GM21423 (cell line): ENCODE results near the gene ZBTB17.
"Not testable (repeated sequence)": the region's sequence is repeated elsewhere in the genome, so short reads cannot be mapped to it uniquely, and the experiment has no call there.

Source experiments
- ATAC-seq: cut with Tn5 transposase; IDR thresholded peaks from one replicate; pipeline ENCODE4 v1.9.1; 2021; ENCODE audit warnings: mild to moderate bottlenecking, moderate library complexity; ENCODE audit not compliant: unreplicated experiment

The ZBTB17 gene

DNA sequence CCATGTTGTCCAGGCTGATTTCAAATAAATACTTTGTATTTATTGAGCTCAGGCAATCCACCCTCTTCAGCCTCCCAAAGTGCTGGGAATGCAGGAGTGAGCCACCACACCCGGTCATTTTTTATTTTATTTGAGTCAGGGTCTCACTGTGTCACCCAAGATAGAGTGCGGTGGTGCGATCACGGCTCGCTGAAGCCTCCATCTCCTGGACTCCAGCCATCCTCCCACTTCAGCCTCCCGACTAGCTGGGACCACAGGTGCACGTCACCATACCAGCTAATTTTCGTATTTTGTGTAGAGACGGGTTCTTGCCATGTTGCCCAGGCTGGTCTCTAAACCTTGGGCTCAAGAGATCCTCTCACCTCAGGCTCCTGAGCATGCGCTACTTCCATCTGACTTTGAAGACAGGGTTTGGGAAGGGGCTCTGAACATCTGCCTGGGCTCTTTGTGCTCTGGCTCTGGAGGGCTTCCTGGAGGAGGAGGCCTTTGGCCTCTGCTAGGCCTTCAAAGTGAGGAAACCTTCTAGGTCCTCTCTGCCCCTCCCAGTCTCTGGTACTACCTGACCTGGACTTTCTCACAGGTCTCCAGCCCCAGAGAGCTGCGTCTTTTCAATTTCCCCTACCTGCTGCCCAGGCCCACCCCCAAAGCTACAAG, 36.2 kb upstream of the ZBTB17 start:
- ATAC-seq, result no peak

DNA sequence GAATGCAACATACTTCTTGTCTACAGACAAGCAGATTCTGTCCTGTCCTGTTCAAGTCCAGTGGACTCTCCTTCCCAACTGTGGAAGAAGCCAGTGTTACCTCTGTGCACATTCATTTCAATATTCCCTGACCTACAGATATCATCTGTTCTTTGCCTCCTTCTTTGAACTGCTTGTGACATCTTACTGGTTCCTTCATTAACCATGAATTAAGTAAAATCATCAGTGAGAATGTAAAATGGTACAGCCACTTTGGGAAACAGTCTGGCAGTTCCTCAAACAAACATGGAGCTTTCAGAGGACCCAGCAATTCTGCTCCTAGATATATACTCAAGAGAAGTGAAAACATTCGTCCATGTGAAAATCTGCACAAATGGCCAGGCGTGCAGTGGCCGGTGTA, 34.9 kb upstream of the ZBTB17 start:
- ATAC-seq, result no peak

- no peak for ATAC-seq
Observed at GRCh38 chr1:16009678-16010077, 33.8 kb upstream of the ZBTB17 start.

- no peak for ATAC-seq
Observed at GRCh38 chr1:16009030-16009460, 33.1 kb upstream of the ZBTB17 start.

DNA sequence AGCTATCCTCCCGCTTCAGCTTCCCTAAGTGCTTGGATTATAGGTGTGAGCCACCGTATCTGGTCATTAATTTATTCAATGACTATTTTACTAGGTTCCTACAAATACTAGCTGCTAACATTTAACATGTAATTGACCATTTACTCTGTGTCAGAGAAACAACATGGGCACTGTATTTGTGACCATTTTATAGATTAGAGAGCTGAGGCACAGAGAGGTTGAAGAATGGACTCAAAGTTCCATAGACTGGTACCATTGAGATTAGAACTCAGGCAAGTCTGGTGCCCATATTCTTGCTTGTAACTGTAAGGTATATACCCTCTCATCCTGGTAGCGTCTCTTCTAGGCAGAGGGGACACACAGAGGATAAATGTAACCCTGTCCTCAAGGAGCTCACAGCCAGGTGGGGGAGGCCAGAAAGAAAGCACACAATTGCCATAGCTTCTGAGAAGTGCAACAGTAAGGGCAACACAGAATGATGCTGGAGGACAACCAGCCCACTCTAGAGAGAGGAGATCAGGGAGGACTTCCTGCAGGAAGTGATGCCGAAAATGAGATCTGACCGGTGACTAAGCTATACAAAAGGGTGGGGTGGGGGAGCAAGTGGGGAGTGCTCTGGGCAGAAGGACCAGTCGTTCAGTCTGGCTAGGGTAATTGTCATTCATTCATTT, 31.9 kb upstream of the ZBTB17 start:
- ATAC-seq, result no peak

DNA sequence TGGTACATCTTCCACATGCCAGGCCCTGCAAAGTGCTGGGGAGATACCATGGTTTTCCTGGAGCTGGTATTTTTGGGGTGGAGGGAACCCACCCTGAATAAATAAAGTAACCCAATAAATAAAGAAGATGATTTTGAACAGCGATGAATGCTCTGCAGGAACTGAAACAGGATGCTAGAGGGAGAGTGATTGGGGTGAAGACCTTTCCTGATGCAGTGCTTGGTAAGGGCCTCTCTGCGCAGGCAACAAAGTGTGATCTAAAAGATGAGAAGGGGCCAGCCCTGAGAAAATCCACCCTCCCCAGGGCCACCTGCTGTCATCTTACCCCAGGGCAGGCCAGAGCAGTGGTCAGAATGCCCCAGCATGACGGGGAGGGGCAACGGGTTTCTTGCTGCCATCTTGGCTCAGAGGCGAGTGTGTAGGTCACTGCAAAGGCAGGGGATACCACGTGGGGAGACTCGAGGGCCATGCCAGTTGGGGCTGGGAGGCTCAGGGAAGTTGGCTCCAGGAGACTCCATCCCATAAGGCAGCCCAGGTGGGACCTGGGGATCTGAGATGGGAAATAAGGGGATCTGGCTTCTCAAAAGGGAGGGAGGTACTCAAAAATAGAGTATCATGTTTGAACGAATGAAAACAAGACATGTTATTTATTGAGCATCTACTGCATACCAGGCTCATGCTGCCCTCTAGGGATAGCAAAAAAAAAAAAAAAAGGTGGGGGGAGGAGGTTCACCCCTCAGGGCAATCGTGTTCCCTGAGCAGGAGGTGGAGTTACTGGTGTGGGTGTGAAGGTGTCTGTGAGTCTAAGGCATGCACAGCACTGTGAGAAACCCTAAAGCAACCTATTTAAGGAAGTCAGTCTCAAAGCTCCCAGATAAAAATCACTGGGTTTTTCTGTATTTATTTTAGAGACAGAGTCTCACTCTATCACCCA, 30.9 kb upstream of the ZBTB17 start:
- ATAC-seq, result no peak

GRCh38 chr1:16006010-16006409, 30.1 kb upstream of the ZBTB17 start:
- ATAC-seq, result no peak

DNA sequence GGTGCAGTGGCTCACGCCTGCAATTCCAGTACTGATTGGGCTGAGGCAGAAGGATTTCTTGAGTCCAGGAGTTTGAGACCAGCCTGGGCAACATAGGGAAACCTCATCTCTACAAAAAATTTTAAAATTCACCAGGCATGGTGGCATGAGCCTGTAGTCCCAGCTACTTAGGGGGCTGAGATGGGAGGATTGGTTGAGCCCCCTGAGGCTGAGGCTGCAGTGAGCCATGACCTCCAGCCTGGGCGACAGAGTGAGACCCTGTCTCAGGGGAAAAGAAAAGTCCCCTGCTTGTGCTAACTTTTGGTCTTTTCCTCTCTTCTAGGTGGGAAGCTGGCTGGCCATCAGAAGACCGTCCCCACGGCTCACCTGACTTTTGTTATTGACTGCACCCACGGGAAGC, 29.7 kb upstream of the ZBTB17 start:
- no peak for ATAC-seq

- not testable (repeated sequence) for ATAC-seq
Observed at GRCh38 chr1:16001274-16001673, 25.4 kb upstream of the ZBTB17 start.

- ATAC-seq, result no peak
Observed at GRCh38 chr1:15998929-15999328, 23.0 kb upstream of the ZBTB17 start.

DNA sequence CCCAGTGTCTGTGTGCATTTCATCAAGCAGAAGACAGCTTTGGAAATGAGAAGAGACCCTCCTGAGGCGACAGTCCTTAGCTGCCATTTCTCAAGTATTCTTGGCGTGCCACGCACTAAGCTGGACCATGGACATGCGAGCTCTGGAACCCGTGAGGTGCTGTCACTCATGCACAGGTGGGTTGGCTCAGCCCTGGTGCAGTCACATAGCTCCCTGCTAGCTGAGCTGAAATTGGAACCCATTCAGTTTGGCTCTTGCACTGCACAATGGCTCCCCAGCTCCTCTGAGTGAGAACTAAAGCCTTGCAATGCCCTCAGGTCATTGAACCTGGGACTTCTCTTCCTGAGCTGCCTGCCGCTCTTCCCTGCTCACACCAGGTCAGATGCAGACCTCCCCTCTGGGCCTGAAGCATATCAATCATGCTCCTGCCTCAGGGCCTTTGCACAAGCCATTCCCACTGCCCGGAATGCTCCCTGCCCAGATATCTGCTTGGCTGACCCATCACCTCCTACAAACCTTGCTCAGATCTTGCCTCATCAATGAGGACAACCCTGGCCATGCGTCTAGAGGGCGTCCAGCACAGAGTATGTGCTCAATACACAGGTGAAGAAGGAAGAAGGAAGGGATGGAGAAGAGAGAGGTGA, 21.9 kb upstream of the ZBTB17 start:
- ATAC-seq, result no peak

DNA sequence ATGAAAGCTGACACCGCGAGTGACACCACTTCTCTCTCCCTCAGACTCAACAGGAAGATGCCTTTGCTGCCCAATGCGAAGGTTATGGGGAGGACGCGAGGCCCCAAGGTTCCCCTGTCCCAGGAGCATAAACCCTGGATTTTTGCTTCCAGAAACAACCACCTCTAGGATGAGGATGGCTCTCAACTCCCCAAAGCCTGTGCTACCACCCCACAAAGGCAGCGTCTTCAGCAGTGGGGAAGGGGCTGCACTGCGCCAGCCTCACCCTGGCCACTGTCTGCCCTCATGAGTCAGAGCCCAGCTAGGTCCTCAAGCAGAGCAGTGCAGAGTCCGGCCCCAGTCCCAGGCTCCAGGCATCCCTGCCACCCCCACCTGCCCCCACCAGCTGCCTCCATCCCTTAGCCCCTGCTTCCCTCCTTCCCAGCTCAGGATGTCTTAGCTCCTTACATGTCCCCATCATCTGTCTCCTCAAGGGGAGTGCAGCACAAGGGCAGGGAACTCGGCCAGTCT, 21.2 kb upstream of the ZBTB17 start:
- ATAC-seq, result no peak

GRCh38 chr1:15994590-15995351, 18.9 kb upstream of the ZBTB17 start:
- no peak for ATAC-seq

- no peak for ATAC-seq
Observed at GRCh38 chr1:15994081-15994480, 18.2 kb upstream of the ZBTB17 start.

- ATAC-seq, result no peak
Observed at GRCh38 chr1:15993666-15994065, 17.8 kb upstream of the ZBTB17 start.

DNA sequence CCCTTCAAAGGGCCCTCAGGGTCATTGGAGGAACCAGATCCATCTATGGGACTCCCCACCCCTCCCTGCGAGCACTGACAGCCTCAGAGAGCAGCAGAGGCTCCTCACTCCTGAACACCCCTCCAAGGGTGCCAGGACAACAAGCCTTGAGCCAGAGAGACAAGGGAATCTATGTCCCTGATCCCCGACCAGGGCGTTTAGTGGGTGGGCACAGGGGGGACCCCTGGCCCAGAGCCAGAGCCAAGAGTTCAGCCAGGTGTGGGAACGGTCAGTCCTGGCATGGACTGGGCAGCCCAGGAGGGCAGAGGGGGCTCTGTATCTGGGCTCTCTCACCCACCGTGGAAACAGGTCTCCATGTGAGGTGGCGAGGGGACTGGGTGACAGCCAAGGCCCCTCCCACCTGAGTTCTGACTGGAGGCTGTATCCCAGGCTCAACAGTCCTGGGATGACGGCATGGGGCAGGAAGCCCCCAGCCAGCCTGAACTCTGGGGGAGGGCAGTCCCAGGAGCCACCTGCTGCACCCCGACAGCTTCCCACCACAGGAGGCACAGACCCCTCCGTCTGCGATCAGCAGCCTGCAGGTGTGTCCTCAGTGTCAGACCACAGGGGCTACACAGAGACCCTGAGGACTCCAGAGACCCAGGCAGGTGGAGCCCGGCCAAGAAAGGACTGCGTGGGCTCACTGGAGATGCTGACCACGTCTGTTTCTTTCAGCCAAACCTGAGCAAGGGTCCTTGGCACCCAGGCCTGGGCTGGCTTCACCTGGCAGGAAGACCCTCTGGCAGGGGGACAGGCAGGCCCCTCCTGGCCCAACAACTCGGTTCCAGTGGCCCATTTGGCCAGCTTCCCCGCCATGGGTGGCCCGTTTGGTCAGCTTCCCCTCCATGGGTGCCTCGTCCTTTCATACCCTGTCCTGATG, 16.9 kb upstream of the ZBTB17 start:
- no peak for ATAC-seq

- ATAC-seq, result no peak
Observed at GRCh38 chr1:15992187-15992553, 16.3 kb upstream of the ZBTB17 start.

GRCh38 chr1:15991427-15992186, 15.7 kb upstream of the ZBTB17 start:
- ATAC-seq, result no peak

DNA sequence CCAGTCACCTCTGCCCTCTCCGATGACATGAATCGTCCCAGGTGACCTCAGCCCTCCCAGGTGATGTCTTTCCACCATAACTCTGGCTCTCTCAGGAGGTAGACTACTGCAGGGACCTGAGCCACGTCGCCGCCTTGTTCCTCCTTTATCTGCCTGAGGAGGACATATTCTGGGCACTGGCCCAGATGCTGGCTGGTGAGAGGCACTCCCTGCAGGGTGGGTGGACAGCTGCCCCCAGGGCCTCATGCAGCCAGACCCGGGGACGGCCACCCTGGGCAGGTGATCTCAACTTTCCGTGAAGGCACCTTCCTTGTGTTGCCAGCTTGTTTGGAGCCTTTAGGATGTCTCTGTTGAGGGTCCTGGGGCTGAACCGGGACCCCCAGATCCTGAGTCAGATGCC, 13.9 kb upstream of the ZBTB17 start:
- ATAC-seq, result no peak
